ENCODE measurements around the gene FA2H. TPM values are rescaled to one million over a fixed set of nuclear protein-coding genes. Genes with fewer than 3 reads are reported as not detected.

The FA2H gene
- total and polyA plus RNA-seq, 10 of the 15 experiments (the other 5 are each of a cell fraction or from before 2014, with no cell fraction given), result 0.05 to 0.73 (median 0.51) TPM; not detected in 3

DNA sequence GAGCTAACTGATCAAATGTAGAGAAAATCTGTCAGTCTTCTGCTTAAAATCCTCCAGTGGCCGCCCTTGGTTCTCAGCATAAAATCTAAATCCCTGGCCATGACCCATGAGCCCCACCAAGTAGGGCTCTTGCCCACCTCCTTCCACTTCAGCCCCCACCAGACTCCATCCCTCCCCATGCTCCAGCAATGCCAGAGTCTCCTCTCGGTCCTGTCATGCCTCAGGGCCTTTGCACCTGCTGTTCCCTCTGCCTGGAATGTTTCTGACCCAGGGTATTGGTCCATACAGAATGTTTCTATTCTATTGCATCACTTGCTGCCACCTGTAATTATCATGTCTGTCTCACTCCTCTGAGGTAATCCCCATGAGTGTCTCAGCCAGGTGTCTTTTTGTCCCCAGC, 22.4 kb downstream of the FA2H start:
- in situ Hi-C loops (cut with MboI), result no loop called here

DNA sequence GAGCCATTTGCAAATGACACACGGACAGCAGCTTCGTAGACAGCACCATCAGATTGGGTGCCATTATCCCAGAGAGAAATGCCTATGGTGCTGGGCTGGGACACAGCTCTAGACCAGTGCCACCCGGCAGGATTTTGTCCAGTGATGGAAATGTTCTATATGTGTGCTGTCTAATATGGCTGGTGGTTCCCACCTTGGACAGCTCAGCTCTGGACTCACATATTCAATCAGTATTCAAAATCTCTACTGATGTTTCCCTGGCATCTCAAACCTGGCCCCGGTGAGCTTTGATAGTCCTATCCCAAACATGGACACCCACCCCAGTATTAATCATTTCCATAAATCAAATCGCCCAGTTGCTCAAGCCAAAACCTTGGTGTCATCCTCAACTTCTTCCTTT, 23.0 kb downstream of the FA2H start:
- FAIRE-seq, result no peak
- no peaks in the 10 kb centered on the region for H4K20me1 ChIP-seq (ENCODE audit: control insufficient read depth, insufficient read depth)
- ATAC-seq, result no peak
- ChIA-PET RAD21 (ENCODE audit: unreplicated experiment) (no interaction called here), CTCF (interaction anchor here (0.6 to 1.1 kb wide), 2 partner anchors 111 to 537 kb away, joined by 3 to 4 read pairs; no protein-coding TSS in a partner anchor), SMC1A (ENCODE audit: uncharacterized antibody, unreplicated experiment) (no interaction called here), POLR2A (no interaction called here)
- H3K27ac ChIP-seq (ENCODE audit: control insufficient read depth, insufficient read depth), result no peak overlapping the region
- intact Hi-C loops (cut with micrococcal nuclease; ENCODE audit: unreplicated experiment), result no loop called here
- H3K27me3 ChIP-seq (replicated peaks in 1 of 2; ENCODE audit: control insufficient read depth in 2 of 2, insufficient read depth in 2 of 2, low read length in 1 of 2), result peaks cover 0 to 2% of the 10 kb centered on the region in 2 experiments; a peak in 1 of 4 replicates
- no peaks in the 10 kb centered on the region for H3K4me1 ChIP-seq (ENCODE audit: control insufficient read depth, insufficient read depth, low read length)
- no TSS peak for BruUV-seq (replicated peaks)
- no peak overlapping the region for H2AFZ ChIP-seq (ENCODE audit: control insufficient read depth, low read depth, low read length)
- H3K4me2 ChIP-seq (ENCODE audit: control insufficient read depth, insufficient read depth), result no peak overlapping the region
- 67% methylated on average over 5 of the region's 5 CpGs for WGBS (ENCODE audit: insufficient coverage, insufficient replicate concordance, low lambda C conversion rate, missing lambda C conversion rate)
- no peaks in the 10 kb centered on the region for H3K9me3 ChIP-seq (replicated peaks; ENCODE audit: control insufficient read depth, insufficient read depth, low read length)
- no peaks in the 10 kb centered on the region for H3K36me3 ChIP-seq (ENCODE audit: control insufficient read depth in 2 of 2, insufficient read depth in 2 of 2, low read length in 1 of 2)
- no peak overlapping the region for H3K4me3 ChIP-seq
- H3K9ac ChIP-seq (ENCODE audit: control insufficient read depth, insufficient read depth, low read length), result no peak overlapping the region
- no peak for DNase-seq (ENCODE audit: low read depth, low spot score)
- TF ChIP-seq CBX3 (IDR thresholded peaks at IDR 0.05; ENCODE audit: borderline replicate concordance, low read depth), result no peak
- no peak for TF ChIP-seq TARDBP (IDR thresholded peaks at IDR 0.05; ENCODE audit: borderline replicate concordance)
- no peak for TF ChIP-seq HDAC6 (IDR thresholded peaks at IDR 0.05; ENCODE audit: unreplicated experiment)
- TF ChIP-seq, protein P1, sequence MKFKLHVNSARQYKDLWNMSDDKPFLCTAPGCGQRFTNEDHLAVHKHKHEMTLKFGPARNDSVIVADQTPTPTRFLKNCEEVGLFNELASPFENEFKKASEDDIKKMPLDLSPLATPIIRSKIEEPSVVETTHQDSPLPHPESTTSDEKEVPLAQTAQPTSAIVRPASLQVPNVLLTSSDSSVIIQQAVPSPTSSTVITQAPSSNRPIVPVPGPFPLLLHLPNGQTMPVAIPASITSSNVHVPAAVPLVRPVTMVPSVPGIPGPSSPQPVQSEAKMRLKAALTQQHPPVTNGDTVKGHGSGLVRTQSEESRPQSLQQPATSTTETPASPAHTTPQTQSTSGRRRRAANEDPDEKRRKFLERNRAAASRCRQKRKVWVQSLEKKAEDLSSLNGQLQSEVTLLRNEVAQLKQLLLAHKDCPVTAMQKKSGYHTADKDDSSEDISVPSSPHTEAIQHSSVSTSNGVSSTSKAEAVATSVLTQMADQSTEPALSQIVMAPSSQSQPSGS (IDR thresholded peaks at IDR 0.05; ENCODE audit: low read length), result no peak
- no peak for TF ChIP-seq CHD4 (IDR thresholded peaks at IDR 0.05)
- TF ChIP-seq BHLHE40 (IDR thresholded peaks at IDR 0.05; ENCODE audit: borderline replicate concordance in 1 of 2, low read depth in 2 of 2, low read length in 1 of 2), result no peak
- no peak for TF ChIP-seq HCFC1 (IDR thresholded peaks at IDR 0.05; ENCODE audit: low read length)
- TF ChIP-seq ZNF622 (IDR thresholded peaks at IDR 0.05), result no peak
- TF ChIP-seq, protein P2, sequence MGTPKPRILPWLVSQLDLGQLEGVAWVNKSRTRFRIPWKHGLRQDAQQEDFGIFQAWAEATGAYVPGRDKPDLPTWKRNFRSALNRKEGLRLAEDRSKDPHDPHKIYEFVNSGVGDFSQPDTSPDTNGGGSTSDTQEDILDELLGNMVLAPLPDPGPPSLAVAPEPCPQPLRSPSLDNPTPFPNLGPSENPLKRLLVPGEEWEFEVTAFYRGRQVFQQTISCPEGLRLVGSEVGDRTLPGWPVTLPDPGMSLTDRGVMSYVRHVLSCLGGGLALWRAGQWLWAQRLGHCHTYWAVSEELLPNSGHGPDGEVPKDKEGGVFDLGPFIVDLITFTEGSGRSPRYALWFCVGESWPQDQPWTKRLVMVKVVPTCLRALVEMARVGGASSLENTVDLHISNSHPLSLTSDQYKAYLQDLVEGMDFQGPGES (IDR thresholded peaks at IDR 0.05), result no peak
- no peak for TF ChIP-seq ETV6 (conservative IDR thresholded peaks at IDR 0.05 in 1 of 2, IDR thresholded peaks at IDR 0.05 in 1 of 2; ENCODE audit: borderline replicate concordance in 1 of 2, low read depth in 1 of 2)
- no peaks in the 10 kb centered on the region for H3K79me2 ChIP-seq (ENCODE audit: control insufficient read depth, insufficient read depth, low read length)
- in situ Hi-C loops (cut with MboI), result no loop called here

More for the DNA sequence above, 22.4 kb downstream of the FA2H start:
- Histone ChIP-seq H2AFZ (ENCODE audit: control insufficient read depth, low read depth, low read length) (no peak overlapping the region), H4K20me1 (ENCODE audit: control insufficient read depth, insufficient read depth) (no peaks in the 10 kb centered on the region), H3K36me3 (ENCODE audit: control insufficient read depth in 2 of 2, insufficient read depth in 2 of 2, low read length in 1 of 2) (no peaks in the 10 kb centered on the region), H3K79me2 (ENCODE audit: control insufficient read depth, insufficient read depth, low read length) (no peaks in the 10 kb centered on the region), H3K4me3 (no peak overlapping the region), H3K9ac (ENCODE audit: control insufficient read depth, insufficient read depth, low read length) (no peak overlapping the region), H3K27ac (ENCODE audit: control insufficient read depth, insufficient read depth) (no peak overlapping the region), H3K9me3 (replicated peaks; ENCODE audit: control insufficient read depth, insufficient read depth, low read length) (no peaks in the 10 kb centered on the region), H3K4me2 (ENCODE audit: control insufficient read depth, insufficient read depth) (no peak overlapping the region), H3K27me3 (replicated peaks in 1 of 2; ENCODE audit: control insufficient read depth in 2 of 2, insufficient read depth in 2 of 2, low read length in 1 of 2) (peaks cover 0 to 2% of the 10 kb centered on the region in 2 experiments; a peak in 1 of 4 replicates), H3K4me1 (ENCODE audit: control insufficient read depth, insufficient read depth, low read length) (no peaks in the 10 kb centered on the region)
- no peak for ATAC-seq
- POLR2A ChIA-PET, result no interaction called here
- 25% methylated on average over 2 of the region's 2 CpGs for WGBS (ENCODE audit: insufficient coverage, insufficient replicate concordance, low lambda C conversion rate, missing lambda C conversion rate)
- SMC1A ChIA-PET (ENCODE audit: uncharacterized antibody, unreplicated experiment), result no interaction called here
- CTCF ChIA-PET, result interaction anchor here (0.6 kb wide), 1 partner anchor 538 kb away, joined by 3 read pairs; no protein-coding TSS in a partner anchor
- TF ChIP-seq ZNF622 (IDR thresholded peaks at IDR 0.05), result no peak
- TF ChIP-seq RFX5 (IDR thresholded peaks at IDR 0.05; ENCODE audit: low read depth, low read length), result no peak
- TF ChIP-seq YY1 (IDR thresholded peaks at IDR 0.05; ENCODE audit: low read depth, low read length), result no peak
- RAD21 ChIA-PET (ENCODE audit: unreplicated experiment), result no interaction called here
- no peak for FAIRE-seq
- BruUV-seq (replicated peaks), result no TSS peak
- intact Hi-C loops (cut with micrococcal nuclease; ENCODE audit: unreplicated experiment), result no loop called here
- DNase-seq (ENCODE audit: low read depth, low spot score), result no peak
